GM10266 (cell line): ENCODE measurements around the gene AP5B1.
A peak's percentile ranks its signal among the peaks of the same experiment; 100 is the strongest.

Experiments used
- DNase-seq: peaks from one replicate; pipeline ENCODE4 v3.0.0; 2012; ENCODE audit errors: extremely low spot score
- CTCF ChIP-seq: IDR thresholded peaks from 2 replicates; pipeline ENCODE4 v1.5.1; 2012; ENCODE audit warnings: mild to moderate bottlenecking, low read depth; ENCODE audit not compliant: control insufficient read depth, insufficient read depth; ENCODE audit errors: missing control alignments

The AP5B1 gene

DNA sequence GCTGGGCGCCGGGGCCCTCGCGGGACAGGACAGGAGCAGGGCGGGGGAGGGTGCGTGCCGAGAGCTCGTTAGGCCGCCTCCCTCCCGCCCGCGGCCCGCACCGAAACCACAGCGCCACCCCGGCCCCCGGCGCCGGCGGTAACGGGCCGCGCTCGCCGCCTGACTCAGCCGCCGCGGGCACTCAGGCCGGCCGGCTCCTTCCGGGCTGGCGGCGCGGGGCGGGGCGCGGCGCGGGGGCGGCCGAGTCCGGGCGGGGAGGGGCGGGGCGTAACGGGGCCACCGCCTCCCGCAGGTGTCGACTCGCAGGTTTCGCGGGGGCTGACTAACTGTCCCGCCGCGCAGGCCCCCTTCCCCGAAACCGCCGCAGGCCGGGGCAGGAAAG is at the start of gene AP5B1:
Gene AP5B1 (minus strand): TSS at position 207 of the 382 bp plus-strand sequence. CDS start 385 bp downstream, outside the sequence.
- peak; percentile 5 for TF ChIP-seq CTCF
- DNase-seq, result peak; percentile 97

GRCh38 chr11:65829459-65829858 is 48.7 kb upstream of the AP5B1 start:
- no peak for TF ChIP-seq CTCF

GRCh38 chr11:65826984-65827735 is 46.4 kb upstream of the AP5B1 start:
- DNase-seq, result no peak
- no peak for TF ChIP-seq CTCF

More at GRCh38 chr11:65829459-65829858, 48.7 kb upstream of the AP5B1 start:
- no peak for DNase-seq

DNA sequence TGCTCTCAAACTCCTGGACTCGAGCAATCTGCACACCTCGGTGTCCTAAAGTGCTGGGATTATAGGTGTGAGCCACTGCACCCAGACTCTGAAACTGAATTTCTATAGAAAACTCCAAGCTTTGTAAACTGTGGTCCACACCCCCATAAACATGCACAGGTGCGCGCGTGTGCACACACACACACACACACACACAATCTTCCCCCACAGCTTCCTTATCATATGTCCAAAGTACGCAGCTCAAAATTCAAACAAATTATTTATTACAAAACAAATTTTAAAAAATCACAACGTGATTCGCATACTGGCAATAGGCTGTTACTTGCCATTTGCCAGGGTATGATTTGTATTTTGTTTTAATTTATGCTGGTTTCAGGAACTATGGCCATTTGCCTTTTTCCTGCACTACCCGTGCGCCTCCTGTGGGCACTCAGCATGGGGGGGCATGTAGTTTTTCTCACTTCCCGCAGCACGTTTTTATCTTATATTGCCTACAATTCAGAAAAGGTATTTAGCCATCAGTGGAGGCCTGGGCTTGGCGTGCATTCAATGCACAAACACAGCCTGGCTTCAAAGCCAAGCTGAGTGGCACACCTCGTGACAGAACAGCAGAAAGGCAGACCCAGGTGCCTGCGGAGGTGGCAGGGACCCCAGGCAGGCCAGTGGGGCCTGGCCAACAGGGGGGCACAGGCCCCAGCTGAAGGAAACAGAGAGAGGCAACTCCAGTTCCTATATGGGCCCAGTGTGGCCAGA is 42.2 kb upstream of the AP5B1 start:
- DNase-seq, result no peak
- TF ChIP-seq CTCF, result no peak

GRCh38 chr11:65821107-65821506 is 40.3 kb upstream of the AP5B1 start:
- DNase-seq, result no peak
- TF ChIP-seq CTCF, result no peak

DNA sequence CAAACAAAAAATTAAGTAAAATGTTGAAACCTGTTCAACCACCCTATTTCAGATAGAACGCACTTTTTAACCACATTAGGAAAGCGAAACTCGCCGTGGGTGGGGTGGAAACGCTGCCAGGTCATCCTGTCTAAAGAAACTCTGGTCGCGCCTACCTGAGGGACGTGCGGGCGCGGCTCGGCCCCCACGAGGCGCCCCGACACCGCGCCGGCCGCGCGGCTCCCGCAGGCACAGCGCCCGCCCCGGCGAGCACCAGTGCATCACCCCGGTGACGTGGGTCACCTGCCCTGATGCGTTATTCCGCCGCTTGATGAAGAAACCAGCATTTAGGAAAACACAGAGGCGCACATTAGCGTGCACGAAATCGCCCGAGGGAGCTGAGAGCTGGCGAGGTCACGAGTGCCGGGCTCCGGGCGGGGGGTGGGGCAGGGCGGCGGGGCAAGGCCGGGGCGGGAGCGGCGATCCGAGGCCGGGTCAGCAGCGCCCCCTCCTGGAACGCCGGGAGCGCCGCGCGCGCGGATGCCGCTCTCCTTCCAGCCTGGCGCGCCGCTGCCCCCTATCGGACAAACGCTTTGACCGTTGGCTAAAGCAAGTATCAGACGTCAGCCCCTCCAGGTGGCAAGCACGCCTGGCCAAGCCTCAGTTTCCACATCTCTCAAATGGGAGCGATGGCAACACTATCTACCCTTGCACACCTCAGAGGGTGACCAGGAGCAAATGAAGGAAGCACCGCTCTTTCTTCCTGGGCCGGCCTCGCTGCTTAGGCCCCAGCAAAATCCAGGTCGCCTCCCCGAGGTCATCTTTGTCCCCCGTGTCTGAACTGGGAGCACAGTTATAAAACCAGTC is 37.3 kb upstream of the AP5B1 start:
- DNase-seq, result peak; percentile 96
- peak; percentile 100 for TF ChIP-seq CTCF
